ENCODE results near the gene REEP3. TPM values are rescaled to one million over a fixed set of nuclear protein-coding genes. Genes with fewer than 3 reads are reported as not detected.

Gene REEP3
- total RNA-seq, 1 experiment from 2014 or later, result 21.7 TPM

- in situ Hi-C loops (cut with HindIII; ENCODE audit: low sequenced_read_pairs), result no loop called here
Observed at GRCh38 chr10:63503395-63503794, 17.8 kb upstream of the REEP3 start.

GRCh38 chr10:63504145-63504881, 16.9 kb upstream of the REEP3 start:
- in situ Hi-C loops (cut with HindIII; ENCODE audit: low sequenced_read_pairs), result no loop called here
- DNase-seq (ENCODE audit: low spot score), result no peak

More at GRCh38 chr10:63503395-63503794, 17.8 kb upstream of the REEP3 start:
- no peak for DNase-seq (ENCODE audit: low spot score)

- no peak for DNase-seq (ENCODE audit: low spot score)
- in situ Hi-C loops (cut with HindIII; ENCODE audit: low sequenced_read_pairs), result no loop called here
Observed at GRCh38 chr10:63505562-63505961, 15.6 kb upstream of the REEP3 start.

- in situ Hi-C loops (cut with HindIII; ENCODE audit: low sequenced_read_pairs), result no loop called here
- no peak for DNase-seq (ENCODE audit: low spot score)
Observed at GRCh38 chr10:63506554-63506953, 14.6 kb upstream of the REEP3 start.

- in situ Hi-C loops (cut with HindIII; ENCODE audit: low sequenced_read_pairs), result no loop called here
- no peak for DNase-seq (ENCODE audit: low spot score)
Observed at GRCh38 chr10:63515002-63515763, 6.0 kb upstream of the REEP3 start.

- DNase-seq (ENCODE audit: low spot score), result no peak
- in situ Hi-C loops (cut with HindIII; ENCODE audit: low sequenced_read_pairs), result no loop called here
Observed at GRCh38 chr10:63516207-63516606, 5.0 kb upstream of the REEP3 start.

GRCh38 chr10:63518690-63519288, 2.4 kb upstream of the REEP3 start:
- in situ Hi-C loops (cut with HindIII; ENCODE audit: low sequenced_read_pairs), result no loop called here
- DNase-seq (ENCODE audit: low spot score), result no peak

- in situ Hi-C loops (cut with HindIII; ENCODE audit: low sequenced_read_pairs), result no loop called here
- DNase-seq (ENCODE audit: low spot score), result peak; percentile 87
Observed at GRCh38 chr10:63521416-63522276, 445 bp downstream of the REEP3 start.

- no peak for DNase-seq (ENCODE audit: low spot score)
- in situ Hi-C loops (cut with HindIII; ENCODE audit: low sequenced_read_pairs), result no loop called here
Observed at GRCh38 chr10:63522277-63522687, 1.1 kb downstream of the REEP3 start.

GRCh38 chr10:63522995-63523394, 1.8 kb downstream of the REEP3 start:
- in situ Hi-C loops (cut with HindIII; ENCODE audit: low sequenced_read_pairs), result no loop called here
- DNase-seq (ENCODE audit: low spot score), result no peak

- in situ Hi-C loops (cut with HindIII; ENCODE audit: low sequenced_read_pairs), result no loop called here
- DNase-seq (ENCODE audit: low spot score), result no peak
Observed at GRCh38 chr10:63525021-63525420, 3.8 kb downstream of the REEP3 start.

- peak; percentile 54 for DNase-seq (ENCODE audit: low spot score)
- in situ Hi-C loops (cut with HindIII; ENCODE audit: low sequenced_read_pairs), result no loop called here
Observed at GRCh38 chr10:63527401-63527800, 6.2 kb downstream of the REEP3 start.

- peak; percentile 58 for DNase-seq (ENCODE audit: low spot score)
- in situ Hi-C loops (cut with HindIII; ENCODE audit: low sequenced_read_pairs), result no loop called here
Observed at GRCh38 chr10:63528084-63528744, 7.0 kb downstream of the REEP3 start.

- in situ Hi-C loops (cut with HindIII; ENCODE audit: low sequenced_read_pairs), result no loop called here
Observed at GRCh38 chr10:63530409-63530808, 9.2 kb downstream of the REEP3 start.

GRCh38 chr10:63534723-63535122, 13.5 kb downstream of the REEP3 start:
- in situ Hi-C loops (cut with HindIII; ENCODE audit: low sequenced_read_pairs), result no loop called here
- DNase-seq (ENCODE audit: low spot score), result no peak

More at GRCh38 chr10:63530409-63530808, 9.2 kb downstream of the REEP3 start:
- DNase-seq (ENCODE audit: low spot score), result no peak

GRCh38 chr10:63536698-63537097, 15.5 kb downstream of the REEP3 start:
- peak; percentile 32 for DNase-seq (ENCODE audit: low spot score)
- in situ Hi-C loops (cut with HindIII; ENCODE audit: low sequenced_read_pairs), result no loop called here

GRCh38 chr10:63537536-63537935, 16.3 kb downstream of the REEP3 start:
- DNase-seq (ENCODE audit: low spot score), result peak; percentile 99
- in situ Hi-C loops (cut with HindIII; ENCODE audit: low sequenced_read_pairs), result no loop called here

- in situ Hi-C loops (cut with HindIII; ENCODE audit: low sequenced_read_pairs), result no loop called here
- no peak for DNase-seq (ENCODE audit: low spot score)
Observed at GRCh38 chr10:63539377-63539776, 18.2 kb downstream of the REEP3 start.

GRCh38 chr10:63539994-63540393, 18.8 kb downstream of the REEP3 start:
- DNase-seq (ENCODE audit: low spot score), result no peak
- in situ Hi-C loops (cut with HindIII; ENCODE audit: low sequenced_read_pairs), result no loop called here
